Spleen (tissue), 11 donors: Measurements from ENCODE around the gene SNRNP48. TPM values are rescaled to one million over a fixed set of nuclear protein-coding genes. Genes with fewer than 3 reads are reported as not detected.
A peak's percentile ranks its signal among the peaks of the same experiment; 100 is the strongest.

Source experiments
- DNase-seq: peaks from one replicate; pipeline ENCODE4 v3.0.0-alpha.2; 2020
- H3K27ac ChIP-seq, 8 donors: fragments of 200-600 bp; sonication (generic) in 7 of 8; 1 replicate in 4 of 8; 2 replicates in 4 of 8; pipeline versions ENCODE4 v1.5.0 to v1.8.0; 2016 to 2021; ENCODE audit warnings: inconsistent platforms in 4 of 8, mild to moderate bottlenecking in 4 of 8, moderate library complexity in 1 of 8
- H3K27me3 ChIP-seq, 7 donors: fragments of 200-600 bp; sonication (generic) in 6 of 7; replicated peaks in 1 of 7; 1 replicate in 4 of 7; 2 replicates in 3 of 7; pipeline versions ENCODE4 v1.5.0 to v1.8.0; 2016 to 2021; ENCODE audit warnings: inconsistent platforms in 3 of 7, mild to moderate bottlenecking in 1 of 7
- H3K36me3 ChIP-seq, 6 donors: fragments of 200-600 bp; sonication (generic) in 5 of 6; 1 replicate in 4 of 6; 2 replicates in 2 of 6; pipeline versions ENCODE4 v1.5.0 to v1.8.0; 2016 to 2021; ENCODE audit warnings: inconsistent platforms in 2 of 6
- H3K4me1 ChIP-seq, 6 donors: fragments of 200-600 bp; sonication (generic) in 5 of 6; 1 replicate in 3 of 6; 2 replicates in 3 of 6; pipeline versions ENCODE4 v1.5.0 to v1.8.0; 2016 to 2021; ENCODE audit warnings: inconsistent platforms in 3 of 6
- H3K4me3 ChIP-seq, 8 donors: fragments of 200-600 bp; sonication (generic) in 7 of 8; 1 replicate in 4 of 8; 2 replicates in 4 of 8; pipeline versions ENCODE4 v1.5.0 to v1.8.0; 2016 to 2021; ENCODE audit warnings: inconsistent platforms in 4 of 8, mild to moderate bottlenecking in 4 of 8, moderate library complexity in 2 of 8
- H3K9me3 ChIP-seq, 8 donors: fragments of 200-600 bp; sonication (generic) in 7 of 8; 1 replicate in 4 of 8; 2 replicates in 4 of 8; pipeline versions ENCODE4 v1.5.0 to v1.8.0; 2016 to 2021; ENCODE audit warnings: inconsistent platforms in 4 of 8
- CTCF ChIP-seq, 11 experiments: fragments of 200-600 bp in 7 of 11; fragments of 450-650 bp in 4 of 11; sonication (generic) in 4 of 11; IDR thresholded peaks in 8 of 11; conservative IDR thresholded peaks in 3 of 11; 1 replicate in 7 of 11; 2 replicates in 4 of 11; pipeline versions ENCODE4 v1.4.0 to v1.8.0; 2016 to 2021; ENCODE audit warnings: antibody characterized with exemption in 11 of 11, inconsistent platforms in 4 of 11, mild to moderate bottlenecking in 1 of 11
- POLR2A ChIP-seq, 3 donors: fragments of 450-650 bp; IDR thresholded peaks; one replicate each; pipeline ENCODE4 v1.5.1; 2017; ENCODE audit warnings: antibody characterized with exemption in 3 of 3, mild to moderate bottlenecking in 1 of 3
- POLR2AphosphoS5 ChIP-seq, 3 donors: sonication (generic); formaldehyde crosslinking; IDR thresholded peaks; one replicate each; pipeline ENCODE4 v1.5.1; 2017; ENCODE audit warnings: antibody characterized with exemption in 3 of 3
- WGBS, 5 donors: extraction: QIAGEN DNeasy Blood & Tissue Kit in 3 of 5; methylation state at CpG; one replicate each; pipeline versions ENCODE4 v1.1.5 to v1.1.7; 2013 to 2018; 5-methylcytosine and 5-hydroxymethylcytosine counted together
- intact Hi-C: fragments of 100-400 bp; cut with DNase I; formaldehyde crosslinking; loops from one replicate; pipeline ENCODE4 v1.15.0; 2023; ENCODE audit warnings: low total_unique reads
- polyA plus RNA-seq, 3 donors: library from polyadenylated mRNA; stranded (reverse); fragments of 200-250 nt; gene quantifications; one replicate each; pipeline ENCODE4 v1.2.1, GENCODE V29; 2013
- total RNA-seq, 7 donors: library from RNA; depleted of rRNA in 3 of 7; stranded (reverse); fragments of >200 nt in 3 of 7; fragmentation: NEBNext Ultra II Directional in 4 of 7; extraction: Animal tissue kit (Norgen Biotek cat#: 25700) in 4 of 7; gene quantifications; one replicate each; pipeline versions ENCODE4 v1.1.0 to v1.2.1, GENCODE V29; 2016 to 2021
- donor health status: healthy with polysubstance abuse.
- donor health status: DM: no; HTN: no; CAD: no; lungs with moderate emphysema.
- donor health status: DM: no; HTN: no; CAD: no.
- donor health status: Bipolar disorder and iron deficiency.
- donor health status: healthy.
- donor health status: DM: no; HTN: no; CAD: no.
- donor health status: DM: yes; HTN: yes; CAD: no.

SNRNP48 gene
- total and polyA plus RNA-seq, 10 donors, result 4.8 to 23.8 (median 14.2) TPM

DNA sequence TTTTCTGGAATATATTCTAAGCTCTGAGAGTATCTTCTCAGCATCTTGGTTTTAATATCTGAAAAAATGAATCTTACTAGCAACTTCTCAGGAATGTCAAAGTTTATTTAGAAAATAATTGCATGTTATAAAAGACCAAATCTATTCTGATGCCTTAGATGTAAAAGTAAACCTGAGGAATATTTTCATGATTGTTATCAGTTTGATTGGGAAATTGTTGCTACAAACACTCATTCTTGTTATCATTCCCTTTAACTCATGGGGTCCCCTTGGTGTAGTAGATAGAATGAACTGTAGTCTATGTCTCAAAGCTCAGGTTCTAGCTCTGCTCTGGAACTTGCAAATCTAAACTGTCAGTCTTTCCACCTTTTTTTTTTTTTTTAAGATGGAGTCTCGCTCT, 50.0 kb downstream of the SNRNP48 start:
- no peak for DNase-seq
- no peaks in the 10 kb centered on the region for H3K4me1 ChIP-seq
- WGBS, 5 donors, result 57 to 100% (median 91%) methylated on average over 1 of the region's 1 CpG
- H3K27me3 ChIP-seq, result no peaks in the 10 kb centered on the region
- H3K4me3 ChIP-seq, result no peak overlapping the region
- H3K36me3 ChIP-seq, result no peaks in the 10 kb centered on the region
- no peak overlapping the region for H3K27ac ChIP-seq
- TF ChIP-seq CTCF (IDR thresholded peaks at IDR 0.05 in 8 of 11, conservative IDR thresholded peaks at IDR 0.05 in 3 of 11), result no peak
- no peak for TF ChIP-seq POLR2AphosphoS5 (IDR thresholded peaks at IDR 0.05)
- H3K9me3 ChIP-seq, result no peaks in the 10 kb centered on the region
- intact Hi-C loops, result no loop called here

DNA sequence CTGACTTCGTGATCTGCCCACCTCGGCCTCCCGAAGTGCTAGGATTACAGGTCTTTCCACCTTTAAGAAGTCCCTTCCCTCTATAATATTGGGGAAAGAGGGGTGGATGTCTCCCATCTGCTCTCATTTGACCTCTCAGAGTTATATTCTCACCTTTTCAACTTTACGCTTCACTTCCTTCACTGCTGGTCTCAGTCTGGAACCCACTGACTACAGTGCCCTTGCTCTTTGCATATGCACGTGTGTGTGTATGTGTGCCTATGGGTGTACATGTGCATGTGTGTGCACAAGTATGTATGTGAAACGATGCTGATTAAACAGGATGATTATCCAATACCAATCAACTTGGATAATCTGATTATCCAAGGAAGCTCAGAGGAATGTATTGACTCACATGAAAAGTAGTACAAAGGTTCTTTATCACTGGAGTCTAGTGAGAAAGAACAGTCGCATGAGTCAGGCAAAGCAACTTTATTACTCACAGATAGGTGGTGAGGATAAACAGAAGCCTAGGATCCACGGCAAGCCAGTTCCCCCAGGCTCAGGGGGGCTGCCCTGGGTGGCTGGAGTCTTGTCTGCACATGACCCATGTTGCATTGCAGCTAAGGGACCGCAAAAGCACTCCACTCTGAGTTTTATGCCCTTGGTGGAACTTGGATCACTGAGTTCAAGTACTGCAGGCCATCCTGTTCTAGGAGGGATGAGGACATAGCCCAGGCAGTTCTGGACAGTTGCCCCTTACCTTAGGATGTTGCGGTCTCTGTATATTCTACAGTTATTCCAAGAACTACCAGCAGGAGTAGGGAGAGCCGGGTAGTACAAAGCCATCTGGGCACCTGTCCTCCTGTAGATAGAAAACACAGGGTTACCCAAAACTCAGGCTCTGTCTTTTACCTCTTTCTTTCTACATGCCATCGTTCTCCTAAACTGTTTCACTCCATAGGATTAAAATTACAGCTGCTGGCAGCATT, 50.9 kb downstream of the SNRNP48 start:
- Histone ChIP-seq H3K36me3 (no peaks in the 10 kb centered on the region), H3K27ac (no peak overlapping the region), H3K4me1 (no peaks in the 10 kb centered on the region), H3K9me3 (no peaks in the 10 kb centered on the region), H3K27me3 (no peaks in the 10 kb centered on the region), H3K4me3 (no peak overlapping the region)
- intact Hi-C loops, result no loop called here
- WGBS, 5 donors, result 76 to 90% (median 83%) methylated on average over 12 of the region's 12 CpGs
- TF ChIP-seq CTCF (IDR thresholded peaks at IDR 0.05 in 8 of 11, conservative IDR thresholded peaks at IDR 0.05 in 3 of 11) (no peak), POLR2AphosphoS5 (IDR thresholded peaks at IDR 0.05) (no peak), POLR2A (IDR thresholded peaks at IDR 0.05) (no peak)
- DNase-seq, result no peak

GRCh38 chr6:7642791-7643190, 52.8 kb downstream of the SNRNP48 start:
- no peak for DNase-seq
- no peaks in the 10 kb centered on the region for H3K36me3 ChIP-seq
- H3K9me3 ChIP-seq, result no peaks in the 10 kb centered on the region
- intact Hi-C loops, result no loop called here
- WGBS, 5 donors, result 90 to 93% (median 91%) methylated on average over 4 of the region's 4 CpGs
- no peak overlapping the region for H3K27ac ChIP-seq
- no peaks in the 10 kb centered on the region for H3K27me3 ChIP-seq
- H3K4me3 ChIP-seq, result no peak overlapping the region
- TF ChIP-seq CTCF (IDR thresholded peaks at IDR 0.05 in 8 of 11, conservative IDR thresholded peaks at IDR 0.05 in 3 of 11), result no peak
- TF ChIP-seq POLR2A (IDR thresholded peaks at IDR 0.05), result no peak
- no peak for TF ChIP-seq POLR2AphosphoS5 (IDR thresholded peaks at IDR 0.05)
- no peaks in the 10 kb centered on the region for H3K4me1 ChIP-seq

DNA sequence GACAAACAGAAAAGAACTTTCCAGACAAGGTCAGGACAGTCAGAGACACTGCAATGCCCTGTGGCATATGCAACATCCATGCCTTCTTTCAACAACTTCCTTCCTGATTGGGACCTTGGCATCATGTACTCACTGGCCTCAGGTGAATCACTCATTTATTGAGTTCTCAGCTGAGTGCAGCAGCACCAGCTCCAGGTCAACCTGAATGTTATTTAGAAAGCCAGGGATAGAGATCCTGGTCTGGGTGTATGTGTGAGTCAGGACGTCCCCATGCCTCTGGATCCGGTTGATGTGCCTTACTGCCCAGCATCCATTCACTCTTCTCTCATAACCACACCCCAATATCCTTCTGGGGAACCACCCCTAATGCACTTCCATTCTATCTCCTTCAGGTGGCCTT, 54.4 kb downstream of the SNRNP48 start:
- H3K36me3 ChIP-seq, result no peaks in the 10 kb centered on the region
- peak in 1 of 3 donors; percentile 29 for TF ChIP-seq POLR2AphosphoS5 (IDR thresholded peaks at IDR 0.05)
- no peak for TF ChIP-seq POLR2A (IDR thresholded peaks at IDR 0.05)
- H3K4me1 ChIP-seq, result peaks cover 0 to 7% (median 2%) of the 10 kb centered on the region in 6 donors
- intact Hi-C loops, result no loop called here
- no peaks in the 10 kb centered on the region for H3K27me3 ChIP-seq
- H3K4me3 ChIP-seq, result no peak overlapping the region
- no peaks in the 10 kb centered on the region for H3K9me3 ChIP-seq
- no peak for DNase-seq
- WGBS, 5 donors, result 75 to 98% (median 88%) methylated on average over 2 of the region's 2 CpGs
- peak overlapping the region in 1 of 8 donors; percentile 24 for H3K27ac ChIP-seq
